Heart left ventricle (tissue), 16 donors: ENCODE measurements around the gene ABTB1. TPM values are rescaled to one million over a fixed set of nuclear protein-coding genes. Genes with fewer than 3 reads are reported as not detected.
A peak's percentile ranks its signal among the peaks of the same experiment; 100 is the strongest.
"Not testable (repeated sequence)": the region's sequence is repeated elsewhere in the genome, so short reads cannot be mapped to it uniquely, and the experiment has no call there.

ENCODE experiments used
- ATAC-seq, 4 donors: fragments of 200-7000 bp; cut with Tn5 transposase; one replicate each; pipeline ENCODE4 v1.9.1; 2020 to 2022; ENCODE audit warnings: moderate library complexity in 4 of 4, mild to moderate bottlenecking in 3 of 4, moderate number of reproducible peaks in 1 of 4
- DNase-seq, 5 donors: peaks; one replicate each; pipeline ENCODE4 v3.0.0-alpha.2; 2020
- H3K27ac ChIP-seq, 12 donors: fragments of 200-600 bp; sonication (generic) in 4 of 12; one replicate each; pipeline versions ENCODE4 v1.5.0 to v1.8.0; 2016 to 2022; ENCODE audit warnings: mild to moderate bottlenecking in 2 of 12
- H3K27me3 ChIP-seq, 9 donors: fragments of 200-600 bp; sonication (generic) in 2 of 9; one replicate each; pipeline versions ENCODE4 v1.5.1 to v1.8.0; 2016 to 2022; ENCODE audit warnings: mild to moderate bottlenecking in 3 of 9
- H3K36me3 ChIP-seq, 9 donors: fragments of 200-600 bp; sonication (generic) in 2 of 9; one replicate each; pipeline versions ENCODE4 v1.5.0 to v1.8.0; 2018 to 2022; ENCODE audit warnings: mild to moderate bottlenecking in 2 of 9
- H3K4me1 ChIP-seq, 12 donors: fragments of 200-600 bp; sonication (generic) in 4 of 12; one replicate each; pipeline versions ENCODE4 v1.5.0 to v1.8.0; 2016 to 2022; ENCODE audit warnings: mild to moderate bottlenecking in 3 of 12
- H3K4me3 ChIP-seq, 12 donors: fragments of 200-600 bp; sonication (generic) in 4 of 12; one replicate each; pipeline versions ENCODE4 v1.5.0 to v1.8.0; 2017 to 2022; ENCODE audit warnings: mild to moderate bottlenecking in 9 of 12, moderate library complexity in 4 of 12
- H3K9me3 ChIP-seq, 12 donors: fragments of 200-600 bp; sonication (generic) in 4 of 12; one replicate each; pipeline versions ENCODE4 v1.5.0 to v1.8.0; 2016 to 2022; ENCODE audit warnings: mild to moderate bottlenecking in 1 of 12
- POLR2A ChIP-seq, 2 donors: fragments of 450-650 bp; IDR thresholded peaks; one replicate each; pipeline ENCODE4 v1.6.1; 2017; ENCODE audit warnings: antibody characterized with exemption in 2 of 2, mild to moderate bottlenecking in 2 of 2, moderate library complexity in 2 of 2
- WGBS, 4 donors: extraction: QIAGEN DNeasy Blood & Tissue Kit in 2 of 4; methylation state at CpG; one replicate each; pipeline versions ENCODE4 v1.1.5 to v1.1.7; 2013 to 2018; 5-methylcytosine and 5-hydroxymethylcytosine counted together
- intact Hi-C, 10 donors: fragments of 100-400 bp; cut with DNase I; formaldehyde crosslinking; loops; one replicate each; pipeline versions ENCODE4 v1.11.1 to v1.14.2; 2022
- polyA plus RNA-seq, 2 donors: library from polyadenylated mRNA; stranded (reverse); fragments of 200-250 nt; gene quantifications; one replicate each; pipeline ENCODE4 v1.2.3, GENCODE V29; 2013
- total RNA-seq, 9 donors: library from RNA; depleted of rRNA in 2 of 9; stranded (reverse); fragments of >200 nt in 2 of 9; fragmentation: NEBNext Ultra II Directional in 3 of 9; extraction: Animal tissue kit (Norgen Biotek cat#: 25700) in 3 of 9; gene quantifications; one replicate each; pipeline versions ENCODE4 v1.1.0 to v1.2.4, GENCODE V29; 2016 to 2023
- TF ChIP-seq, protein P1 (sequence below), 12 donors: fragments of 200-600 bp; sonication (generic) in 4 of 12; IDR thresholded peaks; one replicate each; pipeline versions ENCODE4 v1.5.0 to v1.8.0; 2018 to 2022; ENCODE audit warnings: antibody characterized with exemption in 12 of 12, mild to moderate bottlenecking in 5 of 12
- donor health status: ischemic (EF 13 %, LVEDD 7.1; RV severe dilation, severe dysfunction).
- donor health status: healthy with polysubstance abuse.
- donor health status: DM: no; HTN: yes; CAD: no.
- donor health status: DM: no; HTN: no; CAD: no.
- donor health status: ischemic (EF 25% LVEDD 6.9; RV normal size, moderate dysfunction).
- donor health status: ischemic (EF 25% LVEDD 5.7; RV mildly dilated, moderate dysfunction).
- donor health status: healthy.
- donor health status: DM: yes; HTN: yes; CAD: no.
- donor health status: ischemic (EF 35%, LVEDD 5.7; RV mildly dilated, moderate dysfunction).
- donor health status: nonischemic (EF 11% LVEDD 7.7; RV severe dilation, severe dysfunction).
- donor health status: DM: yes; HTN: yes; CAD: no.
- donor health status: PGD.
- donor health status: ischemic (EF 29% LVEDD 5.4; RV normal size, mild dysfunction).
- donor health status: nonischemic (EF 23%, LVEDD 6.1; RV moderate dilation, normal function).

ABTB1 gene
- total and polyA plus RNA-seq, 11 donors: 15.4 to 39.3 (median 30.9) TPM

DNA sequence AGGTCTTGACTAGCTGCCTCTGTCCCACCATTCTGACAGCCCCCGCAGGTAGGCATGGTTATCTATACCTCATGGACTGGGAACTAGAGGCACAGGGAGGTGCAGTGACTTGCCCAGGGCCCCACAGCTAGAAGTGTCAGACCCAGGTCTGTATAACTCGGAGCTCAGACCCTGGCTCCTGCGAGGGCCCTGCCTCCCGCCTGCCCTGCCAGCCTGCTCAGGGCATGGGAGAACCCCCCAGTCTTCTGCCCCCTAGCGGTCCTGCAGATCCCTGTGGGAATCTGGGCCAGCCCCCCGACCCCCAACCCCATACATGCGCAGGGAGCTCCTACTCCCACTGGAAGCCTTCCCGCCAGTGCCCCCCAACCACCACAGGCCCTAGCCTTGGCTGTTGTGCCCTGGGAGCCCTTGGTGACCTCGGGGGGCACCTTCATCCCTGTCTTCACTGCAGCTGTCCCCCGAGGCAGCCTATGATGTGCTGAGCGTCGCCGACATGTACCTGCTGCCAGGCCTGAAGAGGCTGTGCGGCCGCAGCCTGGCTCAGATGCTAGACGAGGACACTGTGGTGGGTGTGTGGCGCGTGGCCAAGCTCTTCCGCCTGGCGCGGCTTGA, 6.9 kb downstream of the ABTB1 start:
- intact Hi-C loops: loop anchor here in 2 of 10 donors (10.0 kb wide), 2 partner anchors 85 to 375 kb away; partner anchors contain the start of genes MCM2 (in 1 of the 2), SEC61A1 (in 1 of the 2) and TPRA1 (in 1 of the 2)
- H3K4me1 ChIP-seq: peaks cover 0 to 20% (median under 1%) of the 10 kb centered on the region in 12 donors
- no peaks in the 10 kb centered on the region for H3K9me3 ChIP-seq
- 87 to 91% (median 90%) methylated on average over 19 to 21 of the region's 21 CpGs for WGBS, 4 donors
- no peak overlapping the region for H3K27ac ChIP-seq
- TF ChIP-seq, protein P1, sequence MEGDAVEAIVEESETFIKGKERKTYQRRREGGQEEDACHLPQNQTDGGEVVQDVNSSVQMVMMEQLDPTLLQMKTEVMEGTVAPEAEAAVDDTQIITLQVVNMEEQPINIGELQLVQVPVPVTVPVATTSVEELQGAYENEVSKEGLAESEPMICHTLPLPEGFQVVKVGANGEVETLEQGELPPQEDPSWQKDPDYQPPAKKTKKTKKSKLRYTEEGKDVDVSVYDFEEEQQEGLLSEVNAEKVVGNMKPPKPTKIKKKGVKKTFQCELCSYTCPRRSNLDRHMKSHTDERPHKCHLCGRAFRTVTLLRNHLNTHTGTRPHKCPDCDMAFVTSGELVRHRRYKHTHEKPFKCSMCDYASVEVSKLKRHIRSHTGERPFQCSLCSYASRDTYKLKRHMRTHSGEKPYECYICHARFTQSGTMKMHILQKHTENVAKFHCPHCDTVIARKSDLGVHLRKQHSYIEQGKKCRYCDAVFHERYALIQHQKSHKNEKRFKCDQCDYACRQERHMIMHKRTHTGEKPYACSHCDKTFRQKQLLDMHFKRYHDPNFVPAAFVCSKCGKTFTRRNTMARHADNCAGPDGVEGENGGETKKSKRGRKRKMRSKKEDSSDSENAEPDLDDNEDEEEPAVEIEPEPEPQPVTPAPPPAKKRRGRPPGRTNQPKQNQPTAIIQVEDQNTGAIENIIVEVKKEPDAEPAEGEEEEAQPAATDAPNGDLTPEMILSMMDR (IDR thresholded peaks at IDR 0.05): no peak
- TF ChIP-seq POLR2A (IDR thresholded peaks at IDR 0.05): no peak
- peaks cover 0 to 48% (median 28%) of the 10 kb centered on the region in 9 donors for H3K36me3 ChIP-seq
- H3K4me3 ChIP-seq: no peak overlapping the region
- ATAC-seq (no peak), DNase-seq (peak in 2 of 5 donors; percentile 12 to 62)
- H3K27me3 ChIP-seq: no peaks in the 10 kb centered on the region

GRCh38 chr3:127680146-127680661, 7.5 kb downstream of the ABTB1 start:
- Histone ChIP-seq H3K9me3 (no peaks in the 10 kb centered on the region), H3K36me3 (peaks cover 0 to 48% (median 28%) of the 10 kb centered on the region in 9 donors), H3K4me1 (peaks cover 0 to 18% (median 0%) of the 10 kb centered on the region in 12 donors), H3K27ac (no peak overlapping the region), H3K27me3 (no peaks in the 10 kb centered on the region), H3K4me3 (no peak overlapping the region)
- peak in 3 of 5 donors; percentile 7 to 44 (median 15) for DNase-seq
- no peak for ATAC-seq
- 96 to 97% (median 97%) methylated on average over 21 of the region's 21 CpGs for WGBS, 4 donors
- TF ChIP-seq POLR2A (IDR thresholded peaks at IDR 0.05): no peak
- TF ChIP-seq, protein P1 (IDR thresholded peaks at IDR 0.05): no peak
- intact Hi-C loops: no loop called here

DNA sequence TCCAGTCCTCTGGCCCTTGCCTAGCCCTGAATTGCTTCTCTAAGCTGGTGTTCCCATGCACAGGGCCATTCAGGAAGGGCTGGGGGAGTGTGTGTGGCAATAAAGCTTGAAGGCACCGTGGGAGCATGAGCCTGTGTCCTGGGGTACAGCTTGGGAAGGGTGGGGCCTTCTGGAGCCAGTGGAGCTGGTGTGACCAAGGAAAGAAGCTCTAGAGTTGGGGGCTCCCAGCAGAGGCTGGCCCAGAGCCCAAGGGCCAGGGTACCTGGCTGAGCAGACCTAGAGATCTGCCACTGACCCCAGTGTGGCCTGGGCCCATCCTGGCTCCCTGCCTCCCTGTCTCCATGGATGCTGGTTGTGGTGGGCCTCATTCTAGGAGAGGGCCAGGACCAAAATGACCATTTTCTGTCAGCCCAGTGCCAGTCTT, 8.1 kb downstream of the ABTB1 start:
- no peak for ATAC-seq
- Histone ChIP-seq H3K9me3 (no peaks in the 10 kb centered on the region), H3K36me3 (peaks cover 0 to 46% (median 27%) of the 10 kb centered on the region in 9 donors), H3K4me3 (no peak overlapping the region), H3K27ac (no peak overlapping the region), H3K27me3 (no peaks in the 10 kb centered on the region), H3K4me1 (peaks cover 0 to 18% (median 0%) of the 10 kb centered on the region in 12 donors)
- TF ChIP-seq, protein P1 (IDR thresholded peaks at IDR 0.05): no peak
- no peak for TF ChIP-seq POLR2A (IDR thresholded peaks at IDR 0.05)
- peak in 1 of 5 donors; percentile 32 for DNase-seq
- intact Hi-C loops: no loop called here
- WGBS, 4 donors: 88 to 100% (median 95%) methylated on average over 1 of the region's 1 CpG

DNA sequence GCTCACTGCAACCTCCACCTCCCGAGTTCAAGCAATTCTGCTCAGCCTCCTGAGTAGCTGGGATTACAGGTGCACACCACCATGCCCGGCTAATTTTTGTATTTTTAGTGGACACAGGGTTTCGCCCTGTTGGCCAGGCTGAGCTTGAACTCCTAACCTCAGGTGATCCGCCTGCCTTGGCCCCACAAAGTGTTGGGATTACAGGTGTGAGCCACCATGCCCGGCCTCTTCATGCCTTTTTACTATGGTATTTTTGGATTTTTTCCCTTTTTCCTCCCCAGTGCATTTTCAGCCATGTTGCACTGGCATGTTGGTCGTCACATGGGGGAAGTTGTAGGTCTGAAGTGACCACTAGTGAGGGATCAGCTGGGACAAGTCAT, 9.4 kb downstream of the ABTB1 start:
- intact Hi-C loops, H3K27me3 ChIP-seq, H3K27ac ChIP-seq, ATAC-seq, DNase-seq, H3K9me3 ChIP-seq, H3K4me3 ChIP-seq: not testable (repeated sequence)
- Histone ChIP-seq H3K4me1 (peaks cover 0 to 18% (median 0%) of the 10 kb centered on the region in 12 donors), H3K36me3 (peaks cover 0 to 32% (median 16%) of the 10 kb centered on the region in 9 donors)
- WGBS, 4 donors: 93 to 97% (median 95%) methylated on average over 6 of the region's 6 CpGs
